ENCODE results near the gene PHC2.

GRCh38 chr1:33394770-33395169, 36.1 kb downstream of the PHC2 start:
- TF ChIP-seq CTCF (IDR thresholded peaks at IDR 0.05): no peak
- TF ChIP-seq POLR2A (IDR thresholded peaks at IDR 0.05): no peak
- TF ChIP-seq EP300 (IDR thresholded peaks at IDR 0.05; ENCODE audit: low read depth): no peak
